ENCODE results near the gene FBXL17.

Gene FBXL17

GRCh38 chr5:107936515-107936914 is 445.4 kb downstream of the FBXL17 start:
- peaks cover 26% of the 10 kb centered on the region for H3K4me1 ChIP-seq
- no peak for DNase-seq (ENCODE audit: low spot score in 2 of 2)
- H3K27me3 ChIP-seq (ENCODE audit: low read depth) = no peaks in the 10 kb centered on the region
- in situ Hi-C loops (cut with MboI; ENCODE audit: low sequenced_read_pairs) = no loop called here
- H3K36me3 ChIP-seq (replicated peaks) = no peaks in the 10 kb centered on the region
- H3K9me3 ChIP-seq = no peaks in the 10 kb centered on the region
- no peak overlapping the region for H3K4me3 ChIP-seq

GRCh38 chr5:107935645-107936044 is 446.3 kb downstream of the FBXL17 start:
- in situ Hi-C loops (cut with MboI; ENCODE audit: low sequenced_read_pairs) = no loop called here
- H3K9me3 ChIP-seq = no peaks in the 10 kb centered on the region
- no peaks in the 10 kb centered on the region for H3K27me3 ChIP-seq (ENCODE audit: low read depth)
- peaks cover 26% of the 10 kb centered on the region for H3K4me1 ChIP-seq
- no peak for DNase-seq (ENCODE audit: low spot score in 2 of 2)
- H3K4me3 ChIP-seq = no peak overlapping the region
- no peaks in the 10 kb centered on the region for H3K36me3 ChIP-seq (replicated peaks)

- no peaks in the 10 kb centered on the region for H3K36me3 ChIP-seq (replicated peaks)
- no peak overlapping the region for H3K4me3 ChIP-seq
- DNase-seq (ENCODE audit: low spot score in 2 of 2) = peak in 1 of 2 experiments; percentile 84
- H3K27me3 ChIP-seq (ENCODE audit: low read depth) = no peaks in the 10 kb centered on the region
- H3K9me3 ChIP-seq = no peaks in the 10 kb centered on the region
- in situ Hi-C loops (cut with MboI; ENCODE audit: low sequenced_read_pairs) = no loop called here
- H3K4me1 ChIP-seq = peaks cover 26% of the 10 kb centered on the region
These were observed 448.6 kb downstream of the FBXL17 start for GRCh38 chr5:107933326-107933725.

GRCh38 chr5:107930891-107931290 is 451.0 kb downstream of the FBXL17 start:
- in situ Hi-C loops (cut with MboI; ENCODE audit: low sequenced_read_pairs) = no loop called here
- DNase-seq (ENCODE audit: low spot score in 2 of 2) = no peak
- Histone ChIP-seq H3K4me3 (no peak overlapping the region), H3K36me3 (replicated peaks) (no peaks in the 10 kb centered on the region), H3K27me3 (ENCODE audit: low read depth) (no peaks in the 10 kb centered on the region), H3K9me3 (no peaks in the 10 kb centered on the region), H3K4me1 (peaks cover 13% of the 10 kb centered on the region)

- H3K4me1 ChIP-seq = peaks cover 13% of the 10 kb centered on the region
- H3K36me3 ChIP-seq (replicated peaks) = no peaks in the 10 kb centered on the region
- DNase-seq (ENCODE audit: low spot score in 2 of 2) = no peak
- H3K27me3 ChIP-seq (ENCODE audit: low read depth) = no peaks in the 10 kb centered on the region
- H3K9me3 ChIP-seq = no peaks in the 10 kb centered on the region
- H3K4me3 ChIP-seq = no peak overlapping the region
- in situ Hi-C loops (cut with MboI; ENCODE audit: low sequenced_read_pairs) = no loop called here
These were observed 451.8 kb downstream of the FBXL17 start for GRCh38 chr5:107930092-107930491.

GRCh38 chr5:107929080-107929479 is 452.8 kb downstream of the FBXL17 start:
- no peak for DNase-seq (ENCODE audit: low spot score in 2 of 2)
- Histone ChIP-seq H3K4me1 (peaks cover 13% of the 10 kb centered on the region), H3K27me3 (ENCODE audit: low read depth) (no peaks in the 10 kb centered on the region), H3K9me3 (no peaks in the 10 kb centered on the region), H3K4me3 (no peak overlapping the region), H3K36me3 (replicated peaks) (no peaks in the 10 kb centered on the region)
- in situ Hi-C loops (cut with MboI; ENCODE audit: low sequenced_read_pairs) = no loop called here

- H3K36me3 ChIP-seq (replicated peaks) = no peaks in the 10 kb centered on the region
- in situ Hi-C loops (cut with MboI; ENCODE audit: low sequenced_read_pairs) = no loop called here
- no peaks in the 10 kb centered on the region for H3K27me3 ChIP-seq (ENCODE audit: low read depth)
- peaks cover 2% of the 10 kb centered on the region; the same call in 1 of the 2 replicates for H3K4me1 ChIP-seq
- no peak overlapping the region for H3K4me3 ChIP-seq
- H3K9me3 ChIP-seq = no peaks in the 10 kb centered on the region
- DNase-seq (ENCODE audit: low spot score in 2 of 2) = no peak
These were observed 455.8 kb downstream of the FBXL17 start for GRCh38 chr5:107926121-107926520.

- Histone ChIP-seq H3K27me3 (ENCODE audit: low read depth) (no peaks in the 10 kb centered on the region), H3K36me3 (replicated peaks) (no peaks in the 10 kb centered on the region), H3K4me1 (peaks cover 10% of the 10 kb centered on the region), H3K9me3 (no peaks in the 10 kb centered on the region), H3K4me3 (no peak overlapping the region)
- no peak for DNase-seq (ENCODE audit: low spot score in 2 of 2)
- in situ Hi-C loops (cut with MboI; ENCODE audit: low sequenced_read_pairs) = no loop called here
These were observed 456.7 kb downstream of the FBXL17 start for GRCh38 chr5:107925200-107925599.

- Histone ChIP-seq H3K36me3 (replicated peaks) (no peaks in the 10 kb centered on the region), H3K27me3 (ENCODE audit: low read depth) (no peaks in the 10 kb centered on the region), H3K4me1 (peaks cover 10% of the 10 kb centered on the region), H3K4me3 (no peak overlapping the region), H3K9me3 (no peaks in the 10 kb centered on the region)
- in situ Hi-C loops (cut with MboI; ENCODE audit: low sequenced_read_pairs) = no loop called here
- no peak for DNase-seq (ENCODE audit: low spot score in 2 of 2)
These were observed 461.9 kb downstream of the FBXL17 start for GRCh38 chr5:107919969-107920368.

GRCh38 chr5:107919361-107919760 is 462.5 kb downstream of the FBXL17 start:
- in situ Hi-C loops (cut with MboI; ENCODE audit: low sequenced_read_pairs) = no loop called here
- no peak for DNase-seq (ENCODE audit: low spot score in 2 of 2)
- no peaks in the 10 kb centered on the region for H3K36me3 ChIP-seq (replicated peaks)
- peaks cover 10% of the 10 kb centered on the region for H3K4me1 ChIP-seq
- no peak overlapping the region for H3K4me3 ChIP-seq
- H3K27me3 ChIP-seq (ENCODE audit: low read depth) = no peaks in the 10 kb centered on the region
- no peaks in the 10 kb centered on the region for H3K9me3 ChIP-seq

GRCh38 chr5:107917983-107918382 is 463.9 kb downstream of the FBXL17 start:
- Histone ChIP-seq H3K4me3 (no peak overlapping the region), H3K4me1 (peaks cover 10% of the 10 kb centered on the region), H3K36me3 (replicated peaks) (no peaks in the 10 kb centered on the region), H3K27me3 (ENCODE audit: low read depth) (no peaks in the 10 kb centered on the region), H3K9me3 (no peaks in the 10 kb centered on the region)
- in situ Hi-C loops (cut with MboI; ENCODE audit: low sequenced_read_pairs) = no loop called here
- DNase-seq (ENCODE audit: low spot score in 2 of 2) = no peak

GRCh38 chr5:107916731-107917725 is 464.9 kb downstream of the FBXL17 start:
- H3K36me3 ChIP-seq (replicated peaks) = no peaks in the 10 kb centered on the region
- H3K4me1 ChIP-seq = peaks cover 10% of the 10 kb centered on the region
- in situ Hi-C loops (cut with MboI; ENCODE audit: low sequenced_read_pairs) = no loop called here
- no peak for DNase-seq (ENCODE audit: low spot score in 2 of 2)
- no peaks in the 10 kb centered on the region for H3K9me3 ChIP-seq
- H3K4me3 ChIP-seq = no peak overlapping the region
- H3K27me3 ChIP-seq (ENCODE audit: low read depth) = no peaks in the 10 kb centered on the region

- peaks cover under 1% of the 10 kb centered on the region; the same call in 1 of the 2 replicates for H3K4me1 ChIP-seq
- no peaks in the 10 kb centered on the region for H3K9me3 ChIP-seq
- DNase-seq (ENCODE audit: low spot score in 2 of 2) = no peak
- in situ Hi-C loops (cut with MboI; ENCODE audit: low sequenced_read_pairs) = no loop called here
- H3K27me3 ChIP-seq (ENCODE audit: low read depth) = no peaks in the 10 kb centered on the region
- no peak overlapping the region for H3K4me3 ChIP-seq
- no peaks in the 10 kb centered on the region for H3K36me3 ChIP-seq (replicated peaks)
These were observed 466.6 kb downstream of the FBXL17 start for GRCh38 chr5:107915176-107915812.

GRCh38 chr5:107913494-107913893 is 468.4 kb downstream of the FBXL17 start:
- in situ Hi-C loops (cut with MboI; ENCODE audit: low sequenced_read_pairs) = no loop called here
- no peaks in the 10 kb centered on the region for H3K4me1 ChIP-seq

More at GRCh38 chr5:107913494-107913893, 468.4 kb downstream of the FBXL17 start:
- no peak overlapping the region for H3K4me3 ChIP-seq
- DNase-seq (ENCODE audit: low spot score in 2 of 2) = no peak
- H3K9me3 ChIP-seq = no peaks in the 10 kb centered on the region
- no peaks in the 10 kb centered on the region for H3K36me3 ChIP-seq (replicated peaks)
- no peaks in the 10 kb centered on the region for H3K27me3 ChIP-seq (ENCODE audit: low read depth)
